Measurements from ENCODE around the gene SYNPO2. TPM values are rescaled to one million over a fixed set of nuclear protein-coding genes. Genes with fewer than 3 reads are reported as not detected.
"Not testable (repeated sequence)": the region's sequence is repeated elsewhere in the genome, so short reads cannot be mapped to it uniquely, and the experiment has no call there.

SYNPO2 gene
- total RNA-seq, 2 donors from 2014 or later, result 0.32 to 0.37 TPM

- Mint-ChIP-seq H3K27ac (no peak overlapping the region), H3K27me3 (no peaks in the 10 kb centered on the region), H3K9me3 (no peaks in the 10 kb centered on the region), H3K4me1 (peaks cover 4% of the 10 kb centered on the region), H3K36me3 (ENCODE audit: low read depth) (no peaks in the 10 kb centered on the region), H3K4me3 (no peak overlapping the region)
- ATAC-seq (replicated peaks), result peak; percentile 57
Measured at GRCh38 chr4:118865091-118865708, 23.5 kb upstream of the SYNPO2 start.

- Mint-ChIP-seq H3K27me3 (no peaks in the 10 kb centered on the region), H3K27ac (no peak overlapping the region), H3K4me3 (no peak overlapping the region), H3K36me3 (ENCODE audit: low read depth) (no peaks in the 10 kb centered on the region), H3K4me1 (peaks cover 4% of the 10 kb centered on the region), H3K9me3 (no peaks in the 10 kb centered on the region)
- ATAC-seq (replicated peaks), result no peak
Measured at GRCh38 chr4:118866442-118866841, 22.2 kb upstream of the SYNPO2 start.

- Mint-ChIP-seq H3K27ac (no peak overlapping the region), H3K9me3 (no peaks in the 10 kb centered on the region), H3K4me1 (peaks cover 4% of the 10 kb centered on the region), H3K36me3 (ENCODE audit: low read depth) (no peaks in the 10 kb centered on the region), H3K27me3 (no peaks in the 10 kb centered on the region), H3K4me3 (no peak overlapping the region)
- no peak for ATAC-seq (replicated peaks)
Measured at GRCh38 chr4:118867311-118868067, 21.2 kb upstream of the SYNPO2 start.

- Mint-ChIP-seq H3K4me1 (peaks cover 4% of the 10 kb centered on the region), H3K27me3 (no peaks in the 10 kb centered on the region), H3K36me3 (ENCODE audit: low read depth) (no peaks in the 10 kb centered on the region), H3K27ac (no peak overlapping the region), H3K9me3 (no peaks in the 10 kb centered on the region), H3K4me3 (no peak overlapping the region)
- peak; percentile 35 for ATAC-seq (replicated peaks)
Measured at GRCh38 chr4:118869808-118870342, 18.8 kb upstream of the SYNPO2 start.

GRCh38 chr4:118872181-118872580 lies 16.5 kb upstream of the SYNPO2 start:
- Mint-ChIP-seq H3K9me3 (no peaks in the 10 kb centered on the region), H3K36me3 (ENCODE audit: low read depth) (no peaks in the 10 kb centered on the region), H3K4me1 (no peaks in the 10 kb centered on the region), H3K4me3 (no peak overlapping the region), H3K27ac (no peak overlapping the region), H3K27me3 (no peaks in the 10 kb centered on the region)
- ATAC-seq (replicated peaks), result no peak

GRCh38 chr4:118877797-118878196 lies 10.9 kb upstream of the SYNPO2 start:
- H3K27me3 Mint-ChIP-seq, result no peaks in the 10 kb centered on the region
- H3K27ac Mint-ChIP-seq, result no peak overlapping the region
- H3K9me3 Mint-ChIP-seq, result peaks cover 3% of the 10 kb centered on the region
- H3K36me3 Mint-ChIP-seq (ENCODE audit: low read depth), result no peaks in the 10 kb centered on the region
- no peak overlapping the region for H3K4me3 Mint-ChIP-seq
- H3K4me1 Mint-ChIP-seq, result no peaks in the 10 kb centered on the region
- ATAC-seq (replicated peaks), result no peak

GRCh38 chr4:118878507-118878906 lies 10.1 kb upstream of the SYNPO2 start:
- H3K4me1 Mint-ChIP-seq; H3K4me3 Mint-ChIP-seq; H3K27me3 Mint-ChIP-seq; H3K9me3 Mint-ChIP-seq; ATAC-seq (replicated peaks); H3K36me3 Mint-ChIP-seq (ENCODE audit: low read depth); H3K27ac Mint-ChIP-seq: not testable (repeated sequence)

GRCh38 chr4:118879409-118879808 lies 9.2 kb upstream of the SYNPO2 start:
- Mint-ChIP-seq H3K36me3 (ENCODE audit: low read depth) (no peaks in the 10 kb centered on the region), H3K9me3 (peaks cover 3% of the 10 kb centered on the region), H3K27ac (no peak overlapping the region), H3K27me3 (no peaks in the 10 kb centered on the region), H3K4me3 (no peak overlapping the region), H3K4me1 (no peaks in the 10 kb centered on the region)
- no peak for ATAC-seq (replicated peaks)

GRCh38 chr4:118881512-118882146 lies 7.0 kb upstream of the SYNPO2 start:
- Mint-ChIP-seq H3K4me1 (no peaks in the 10 kb centered on the region), H3K9me3 (peaks cover 3% of the 10 kb centered on the region), H3K36me3 (ENCODE audit: low read depth) (no peaks in the 10 kb centered on the region), H3K27me3 (no peaks in the 10 kb centered on the region), H3K4me3 (no peak overlapping the region), H3K27ac (no peak overlapping the region)
- no peak for ATAC-seq (replicated peaks)

GRCh38 chr4:118883861-118884260 lies 4.8 kb upstream of the SYNPO2 start:
- no peak for ATAC-seq (replicated peaks)
- Mint-ChIP-seq H3K27ac (no peak overlapping the region), H3K27me3 (peaks cover 6% of the 10 kb centered on the region), H3K4me3 (no peak overlapping the region), H3K36me3 (ENCODE audit: low read depth) (no peaks in the 10 kb centered on the region), H3K9me3 (no peaks in the 10 kb centered on the region), H3K4me1 (peaks cover 8% of the 10 kb centered on the region)

GRCh38 chr4:118884716-118885115 lies 3.9 kb upstream of the SYNPO2 start:
- H3K27ac Mint-ChIP-seq, result no peak overlapping the region
- H3K9me3 Mint-ChIP-seq, result no peaks in the 10 kb centered on the region
- no peaks in the 10 kb centered on the region for H3K36me3 Mint-ChIP-seq (ENCODE audit: low read depth)
- H3K27me3 Mint-ChIP-seq, result peaks cover 6% of the 10 kb centered on the region
- no peak for ATAC-seq (replicated peaks)
- H3K4me3 Mint-ChIP-seq, result no peak overlapping the region
- H3K4me1 Mint-ChIP-seq, result peaks cover 8% of the 10 kb centered on the region

- peaks cover 8% of the 10 kb centered on the region for H3K4me1 Mint-ChIP-seq
- H3K4me3 Mint-ChIP-seq, result peak overlapping the region; percentile 80
- no peaks in the 10 kb centered on the region for H3K36me3 Mint-ChIP-seq (ENCODE audit: low read depth)
- H3K27ac Mint-ChIP-seq, result no peak overlapping the region
- ATAC-seq (replicated peaks), result no peak
- H3K9me3 Mint-ChIP-seq, result no peaks in the 10 kb centered on the region
- peaks cover 17% of the 10 kb centered on the region for H3K27me3 Mint-ChIP-seq
Measured at GRCh38 chr4:118889312-118889691, 648 bp downstream of the SYNPO2 start.

- H3K36me3 Mint-ChIP-seq (ENCODE audit: low read depth), result no peaks in the 10 kb centered on the region
- no peak overlapping the region for H3K27ac Mint-ChIP-seq
- no peak for ATAC-seq (replicated peaks)
- peaks cover 13% of the 10 kb centered on the region for H3K27me3 Mint-ChIP-seq
- no peak overlapping the region for H3K4me3 Mint-ChIP-seq
- no peaks in the 10 kb centered on the region for H3K9me3 Mint-ChIP-seq
- no peaks in the 10 kb centered on the region for H3K4me1 Mint-ChIP-seq
Measured at GRCh38 chr4:118894034-118894433, 5.4 kb downstream of the SYNPO2 start.

- no peaks in the 10 kb centered on the region for H3K4me1 Mint-ChIP-seq
- H3K27ac Mint-ChIP-seq, result no peak overlapping the region
Measured at GRCh38 chr4:118898221-118898620, 9.6 kb downstream of the SYNPO2 start.

GRCh38 chr4:118898684-118899138 lies 10.1 kb downstream of the SYNPO2 start:
- H3K27me3 Mint-ChIP-seq, result peaks cover 4% of the 10 kb centered on the region
- H3K9me3 Mint-ChIP-seq, result no peaks in the 10 kb centered on the region
- no peaks in the 10 kb centered on the region for H3K36me3 Mint-ChIP-seq (ENCODE audit: low read depth)
- no peak for ATAC-seq (replicated peaks)
- H3K27ac Mint-ChIP-seq, result no peak overlapping the region
- H3K4me1 Mint-ChIP-seq, result no peaks in the 10 kb centered on the region
- H3K4me3 Mint-ChIP-seq, result no peak overlapping the region

More at GRCh38 chr4:118898221-118898620, 9.6 kb downstream of the SYNPO2 start:
- Mint-ChIP-seq H3K36me3 (ENCODE audit: low read depth) (no peaks in the 10 kb centered on the region), H3K27me3 (peaks cover 4% of the 10 kb centered on the region), H3K9me3 (no peaks in the 10 kb centered on the region), H3K4me3 (no peak overlapping the region)
- ATAC-seq (replicated peaks), result no peak

All from activated T-helper 17 cell treated with anti-CD3 and anti-CD28 coated beads, Interleukin-2, amount 50 U/mL, for 72 hours (primary cell).